ENCODE results near the gene ENOX2.

- TF ChIP-seq ZFP30 (CRISPR knock-in tag; IDR thresholded peaks at IDR 0.05) (no peak), PATZ1 (CRISPR knock-in tag; IDR thresholded peaks at IDR 0.05; ENCODE audit: borderline replicate concordance) (no peak), ARNTL (CRISPR knock-in tag; IDR thresholded peaks at IDR 0.05; ENCODE audit: borderline replicate concordance, low read depth) (no peak), RARB (CRISPR knock-in tag; IDR thresholded peaks at IDR 0.05) (no peak), ZNF8 (CRISPR knock-in tag; IDR thresholded peaks at IDR 0.05) (no peak), ZNF565 (CRISPR knock-in tag; conservative IDR thresholded peaks at IDR 0.05; ENCODE audit: low read depth) (no peak), ZC3H10 (CRISPR knock-in tag; IDR thresholded peaks at IDR 0.05) (no peak), CSDC2 (CRISPR knock-in tag; IDR thresholded peaks at IDR 0.05) (no peak), ZNF70 (CRISPR knock-in tag; IDR thresholded peaks at IDR 0.05) (no peak), POU6F1 (CRISPR knock-in tag; IDR thresholded peaks at IDR 0.05; ENCODE audit: borderline replicate concordance, low read depth) (no peak)
Measured at GRCh38 chrX:130654409-130654950, 248.5 kb downstream of the ENOX2 start.

All from SK-N-SH treated with all-trans-retinoic acid at 6 μM for 48 hours (cell line).